HUES64 (cell line): ENCODE measurements around the gene PRLR.

Experiments used
- H3K27ac ChIP-seq: 2 replicates; pipeline ENCODE4 v1.7.0; 2013; ENCODE audit warnings: low read depth, low read length, inconsistent platforms
- H3K27me3 ChIP-seq: 2 replicates; pipeline ENCODE4 v1.6.1; 2013; ENCODE audit warnings: mild to moderate bottlenecking, low read length; ENCODE audit not compliant: insufficient read depth
- H3K36me3 ChIP-seq: 2 replicates; pipeline ENCODE4 v1.6.1; 2013; ENCODE audit warnings: mild to moderate bottlenecking, low read length; ENCODE audit not compliant: insufficient read depth
- H3K4me1 ChIP-seq: 2 replicates; pipeline ENCODE4 v1.6.1; 2013; ENCODE audit warnings: mild to moderate bottlenecking, low read length, moderate library complexity; ENCODE audit not compliant: insufficient read depth
- H3K4me3 ChIP-seq: 2 replicates; pipeline ENCODE4 v1.5.1; 2013; ENCODE audit warnings: mild to moderate bottlenecking, low read length, moderate library complexity
- H3K9ac ChIP-seq: 2 replicates; pipeline ENCODE4 v1.6.1; 2013; ENCODE audit warnings: mild to moderate bottlenecking, low read depth, low read length
- H3K9me3 ChIP-seq: 2 replicates; pipeline ENCODE4 v1.6.1; 2013; ENCODE audit warnings: low read depth, low read length; ENCODE audit not compliant: insufficient read depth
- WGBS: fragments of 150-250, 120-280 bp; methylation state at CpG from one replicate; pipeline ENCODE4 v1.1.7; 2013; ENCODE audit warnings: missing lambda C conversion rate; 5-methylcytosine and 5-hydroxymethylcytosine counted together

Gene PRLR

GRCh38 chr5:35159370-35159742 is 70.9 kb downstream of the PRLR start:
- no peaks in the 10 kb centered on the region for H3K9me3 ChIP-seq
- WGBS, result 52% methylated on average over 2 of the region's 2 CpGs
- no peaks in the 10 kb centered on the region for H3K27me3 ChIP-seq
- no peak overlapping the region for H3K4me3 ChIP-seq
- no peak overlapping the region for H3K9ac ChIP-seq
- peaks cover 3% of the 10 kb centered on the region; the same call in 1 of the 2 replicates for H3K4me1 ChIP-seq
- peak overlapping the region; percentile 42; the same call in 1 of the 2 replicates for H3K27ac ChIP-seq
- no peaks in the 10 kb centered on the region for H3K36me3 ChIP-seq

GRCh38 chr5:35158622-35159369 is 71.5 kb downstream of the PRLR start:
- Histone ChIP-seq H3K9me3 (no peaks in the 10 kb centered on the region), H3K27me3 (no peaks in the 10 kb centered on the region), H3K9ac (no peak overlapping the region), H3K27ac (no peak overlapping the region; the same call in 1 of the 2 replicates), H3K36me3 (no peaks in the 10 kb centered on the region), H3K4me3 (no peak overlapping the region), H3K4me1 (peaks cover 3% of the 10 kb centered on the region; the same call in 1 of the 2 replicates)
- 78% methylated on average over 7 of the region's 7 CpGs for WGBS

- Histone ChIP-seq H3K27me3 (no peaks in the 10 kb centered on the region), H3K4me3 (no peak overlapping the region)
- 93% methylated on average over 3 of the region's 3 CpGs for WGBS
Observed at GRCh38 chr5:35158204-35158603, 72.1 kb downstream of the PRLR start.

DNA sequence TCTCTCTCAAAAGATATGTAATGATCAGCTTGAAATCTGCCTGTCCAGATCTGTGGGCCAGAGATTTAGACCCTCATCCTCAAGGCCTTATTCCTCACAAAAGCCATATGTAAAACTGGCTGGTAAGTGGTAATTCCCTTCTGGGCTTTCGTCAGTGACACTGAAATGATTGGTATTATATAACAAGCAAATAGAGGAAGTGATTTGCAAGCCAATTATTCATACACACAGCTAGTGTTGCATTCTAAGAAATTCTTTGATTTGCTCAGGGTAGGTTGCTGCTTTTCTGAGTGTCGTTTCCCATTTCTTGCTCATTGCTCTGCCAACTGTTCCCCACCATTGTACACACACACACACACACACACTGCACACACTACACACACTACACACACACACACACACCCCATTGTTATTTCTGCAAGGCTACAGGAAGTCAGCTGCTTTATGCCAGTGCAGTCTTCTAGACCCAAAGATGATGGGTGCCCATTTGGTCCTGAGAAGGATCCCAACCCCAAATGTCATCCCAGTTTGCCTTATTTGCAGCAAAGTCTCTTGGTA is 76.8 kb downstream of the PRLR start:
- Histone ChIP-seq H3K9ac (no peak overlapping the region), H3K4me1 (0 out of 2 replicates have a peak, but pooled peaks cover 3% of the 10 kb centered on the region), H3K27ac (no peak overlapping the region), H3K9me3 (no peaks in the 10 kb centered on the region), H3K27me3 (no peaks in the 10 kb centered on the region), H3K4me3 (no peak overlapping the region), H3K36me3 (no peaks in the 10 kb centered on the region)
- whole genome bisulfite sequencing, result 90% methylated on average over 2 of the region's 2 CpGs

More at GRCh38 chr5:35158204-35158603, 72.1 kb downstream of the PRLR start:
- H3K9ac ChIP-seq, result no peak overlapping the region
- no peaks in the 10 kb centered on the region for H3K36me3 ChIP-seq
- peaks cover 3% of the 10 kb centered on the region; the same call in 1 of the 2 replicates for H3K4me1 ChIP-seq
- H3K27ac ChIP-seq, result no peak overlapping the region
- H3K9me3 ChIP-seq, result no peaks in the 10 kb centered on the region

DNA sequence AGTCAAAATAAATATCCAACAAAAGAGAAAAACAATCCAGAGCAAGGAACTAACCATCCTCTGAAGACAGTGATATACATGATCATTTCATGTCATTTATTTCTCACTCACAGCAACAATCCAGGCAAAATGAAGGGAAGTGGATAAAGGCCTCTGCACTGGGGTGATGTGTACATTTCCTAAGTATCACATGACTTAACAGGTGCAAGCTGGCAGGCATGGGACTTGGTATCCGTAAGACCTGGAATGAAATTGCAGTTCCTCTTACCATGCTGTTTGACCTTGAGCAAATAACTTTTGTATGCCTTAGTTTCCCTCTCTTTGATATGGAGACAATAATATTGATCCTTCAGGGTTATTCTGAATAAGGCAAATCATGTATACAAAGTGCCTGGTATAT is 77.6 kb downstream of the PRLR start:
- Histone ChIP-seq H3K9ac (no peak overlapping the region), H3K9me3 (no peaks in the 10 kb centered on the region), H3K27ac (no peak overlapping the region), H3K36me3 (no peaks in the 10 kb centered on the region), H3K4me3 (no peak overlapping the region), H3K4me1 (0 out of 2 replicates have a peak, but pooled peaks cover 3% of the 10 kb centered on the region), H3K27me3 (no peaks in the 10 kb centered on the region)
- 96% methylated on average over 1 of the region's 1 CpG for WGBS

DNA sequence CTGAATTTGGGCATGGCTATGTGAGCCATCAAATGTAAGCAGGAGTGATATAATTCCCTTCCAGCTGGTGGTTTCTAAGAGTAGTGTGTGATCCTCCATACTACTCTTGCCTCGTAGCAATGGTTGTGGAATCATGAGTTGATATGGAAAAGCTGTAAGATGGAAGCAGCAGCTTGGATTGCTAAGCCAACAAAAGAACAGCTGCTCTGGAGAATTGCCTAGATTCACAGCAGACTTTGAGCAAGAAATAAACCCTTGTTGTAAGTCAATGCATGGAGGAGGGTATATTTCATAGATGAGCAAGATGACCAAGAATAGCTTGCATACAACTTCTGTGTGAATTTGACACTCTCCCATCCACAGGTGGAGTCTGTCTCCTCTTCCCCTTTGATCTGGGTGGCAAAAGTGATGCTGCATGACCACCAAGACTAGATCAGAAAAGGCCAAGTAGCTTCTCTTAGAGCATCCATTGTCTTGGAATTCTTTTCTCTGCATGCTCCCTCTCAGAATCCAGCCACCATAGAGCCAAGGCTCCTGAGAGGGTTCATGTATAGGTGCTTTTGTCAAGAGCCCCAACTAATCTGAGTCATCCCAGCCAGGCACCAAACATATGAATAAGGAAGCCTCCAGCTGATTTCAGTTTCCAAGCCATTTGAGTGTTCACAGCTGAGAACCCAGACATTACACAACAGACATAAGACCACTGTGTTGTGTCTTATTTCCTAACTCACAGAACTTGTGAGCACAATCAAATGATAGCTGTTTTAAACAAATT is 79.0 kb downstream of the PRLR start:
- 90% methylated on average over 1 of the region's 1 CpG for WGBS
- H3K4me1 ChIP-seq, result peaks cover 4% of the 10 kb centered on the region
- H3K9ac ChIP-seq, result no peak overlapping the region
- H3K27me3 ChIP-seq, result no peaks in the 10 kb centered on the region
- H3K4me3 ChIP-seq, result no peak overlapping the region
- no peaks in the 10 kb centered on the region for H3K9me3 ChIP-seq
- H3K27ac ChIP-seq, result no peak overlapping the region
- no peaks in the 10 kb centered on the region for H3K36me3 ChIP-seq

- Histone ChIP-seq H3K27me3 (no peaks in the 10 kb centered on the region), H3K9me3 (no peaks in the 10 kb centered on the region), H3K36me3 (no peaks in the 10 kb centered on the region), H3K9ac (no peak overlapping the region), H3K27ac (no peak overlapping the region), H3K4me1 (peaks cover 11% of the 10 kb centered on the region), H3K4me3 (no peak overlapping the region)
- WGBS, result no CpG with 5 or more reads among the region's 1 CpG
Observed at GRCh38 chr5:35149041-35149440, 81.2 kb downstream of the PRLR start.

DNA sequence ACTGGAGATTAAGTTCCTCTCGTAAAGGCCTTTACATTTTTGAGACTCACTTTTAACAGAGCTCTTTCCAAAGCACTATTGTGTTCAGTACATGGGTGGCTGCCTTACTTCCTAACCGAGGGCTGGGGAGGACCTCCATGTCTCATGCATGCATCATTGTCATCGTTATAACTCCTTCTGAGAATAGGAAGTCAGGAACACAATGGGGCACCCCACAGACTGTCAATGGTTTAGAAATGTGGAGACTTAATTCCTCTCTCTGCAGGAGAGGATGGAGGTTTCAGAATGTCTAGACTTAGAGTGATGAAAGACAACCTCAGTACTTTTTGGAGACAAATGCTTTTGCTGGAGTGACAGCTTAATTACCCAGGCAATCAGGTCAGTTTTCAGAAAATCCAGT is 83.9 kb downstream of the PRLR start:
- H3K4me3 ChIP-seq, result no peak overlapping the region
- H3K27ac ChIP-seq, result peak overlapping the region; percentile 43; the same call in 1 of the 2 replicates
- H3K27me3 ChIP-seq, result no peaks in the 10 kb centered on the region
- no peaks in the 10 kb centered on the region for H3K9me3 ChIP-seq
- H3K9ac ChIP-seq, result no peak overlapping the region
- H3K36me3 ChIP-seq, result no peaks in the 10 kb centered on the region
- 67% methylated on average over 3 of the region's 3 CpGs for WGBS
- peaks cover 11% of the 10 kb centered on the region for H3K4me1 ChIP-seq

DNA sequence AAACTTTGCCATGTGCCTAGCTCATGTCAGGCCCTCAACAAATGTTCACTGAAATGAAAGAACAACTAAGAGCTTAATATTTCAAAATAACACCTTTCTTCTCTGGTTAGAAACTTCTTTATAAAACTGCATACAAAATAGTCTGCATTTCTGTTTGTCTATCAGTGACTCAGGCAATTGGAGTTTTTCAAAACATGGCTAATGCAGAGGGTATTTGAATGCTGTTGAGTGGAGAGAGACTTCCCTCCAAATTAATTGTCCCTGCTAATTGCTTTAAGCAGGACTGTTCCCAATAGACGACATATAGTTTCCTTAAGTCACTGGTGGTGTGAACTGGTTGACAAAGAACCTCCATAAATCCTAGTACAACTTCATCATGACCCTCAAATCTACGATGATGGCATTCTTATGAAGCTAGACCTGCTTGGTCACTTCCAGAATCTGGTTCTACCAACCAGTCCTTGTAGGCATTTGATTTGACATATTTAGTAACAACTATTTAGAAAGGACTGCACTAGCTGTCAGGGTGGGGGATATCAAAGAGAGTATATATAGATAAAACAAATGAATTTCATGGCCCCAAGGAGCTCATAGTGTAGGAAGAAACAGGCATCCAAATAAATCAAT is 84.5 kb downstream of the PRLR start:
- Histone ChIP-seq H3K27ac (peak overlapping the region; percentile 43; the same call in 1 of the 2 replicates), H3K9me3 (no peaks in the 10 kb centered on the region), H3K9ac (no peak overlapping the region), H3K4me3 (no peak overlapping the region), H3K36me3 (no peaks in the 10 kb centered on the region), H3K27me3 (no peaks in the 10 kb centered on the region), H3K4me1 (peaks cover 11% of the 10 kb centered on the region)
- WGBS, result 93% methylated on average over 2 of the region's 2 CpGs

GRCh38 chr5:35145012-35145411 is 85.3 kb downstream of the PRLR start:
- Histone ChIP-seq H3K9me3 (no peaks in the 10 kb centered on the region), H3K4me1 (peaks cover 11% of the 10 kb centered on the region), H3K9ac (no peak overlapping the region), H3K36me3 (no peaks in the 10 kb centered on the region), H3K27me3 (no peaks in the 10 kb centered on the region), H3K4me3 (no peak overlapping the region), H3K27ac (no peak overlapping the region)
- WGBS, result 95% methylated on average over 4 of the region's 5 CpGs

DNA sequence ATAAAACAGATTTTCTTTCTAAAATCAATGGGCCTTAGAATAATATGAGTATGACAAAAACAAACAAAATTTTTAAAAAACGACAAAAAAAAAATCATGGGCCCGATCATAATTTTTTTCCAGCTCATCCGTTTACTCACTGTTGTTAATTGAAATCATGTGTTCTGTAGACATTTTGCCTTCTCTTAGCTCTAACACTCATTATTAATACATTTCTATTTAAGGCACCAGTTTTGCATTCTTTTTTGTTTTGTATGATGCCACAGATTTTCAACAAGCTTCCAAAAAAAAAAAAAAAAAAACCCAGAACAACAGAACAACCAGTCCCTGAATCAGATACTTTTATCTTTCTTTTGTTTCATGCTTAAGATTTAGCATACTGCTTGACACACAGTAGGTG is 86.4 kb downstream of the PRLR start:
- H3K27ac ChIP-seq, result no peak overlapping the region
- no peaks in the 10 kb centered on the region for H3K36me3 ChIP-seq
- H3K27me3 ChIP-seq, result no peaks in the 10 kb centered on the region
- H3K9ac ChIP-seq, result no peak overlapping the region
- no peaks in the 10 kb centered on the region for H3K9me3 ChIP-seq
- H3K4me1 ChIP-seq, result peaks cover 11% of the 10 kb centered on the region
- no peak overlapping the region for H3K4me3 ChIP-seq
- WGBS, result 100% methylated on average over 3 of the region's 3 CpGs
